ENCODE data around the gene FBXO10.
A peak's percentile ranks its signal among the peaks of the same experiment; 100 is the strongest.
"Not testable (repeated sequence)": the region's sequence is repeated elsewhere in the genome, so short reads cannot be mapped to it uniquely, and the experiment has no call there.

The FBXO10 gene, protein sequence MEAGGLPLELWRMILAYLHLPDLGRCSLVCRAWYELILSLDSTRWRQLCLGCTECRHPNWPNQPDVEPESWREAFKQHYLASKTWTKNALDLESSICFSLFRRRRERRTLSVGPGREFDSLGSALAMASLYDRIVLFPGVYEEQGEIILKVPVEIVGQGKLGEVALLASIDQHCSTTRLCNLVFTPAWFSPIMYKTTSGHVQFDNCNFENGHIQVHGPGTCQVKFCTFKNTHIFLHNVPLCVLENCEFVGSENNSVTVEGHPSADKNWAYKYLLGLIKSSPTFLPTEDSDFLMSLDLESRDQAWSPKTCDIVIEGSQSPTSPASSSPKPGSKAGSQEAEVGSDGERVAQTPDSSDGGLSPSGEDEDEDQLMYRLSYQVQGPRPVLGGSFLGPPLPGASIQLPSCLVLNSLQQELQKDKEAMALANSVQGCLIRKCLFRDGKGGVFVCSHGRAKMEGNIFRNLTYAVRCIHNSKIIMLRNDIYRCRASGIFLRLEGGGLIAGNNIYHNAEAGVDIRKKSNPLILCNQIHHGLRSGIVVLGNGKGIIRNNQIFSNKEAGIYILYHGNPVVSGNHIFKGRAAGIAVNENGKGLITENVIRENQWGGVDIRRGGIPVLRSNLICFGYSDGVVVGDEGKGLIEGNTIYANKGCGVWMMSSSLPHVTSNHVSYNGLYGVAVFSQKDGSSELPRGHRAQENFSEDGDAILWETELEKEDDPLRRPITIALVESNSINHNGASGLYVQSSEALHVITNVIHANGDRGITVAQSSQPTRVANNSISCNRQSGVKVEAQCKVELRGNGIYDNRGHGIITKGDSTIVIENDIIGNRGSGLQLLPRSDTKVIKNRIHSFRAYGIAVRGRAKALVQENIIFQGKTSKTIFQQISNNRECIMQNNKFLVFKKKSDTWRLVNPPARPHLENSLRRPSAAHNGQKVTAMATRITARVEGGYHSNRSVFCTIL

DNA sequence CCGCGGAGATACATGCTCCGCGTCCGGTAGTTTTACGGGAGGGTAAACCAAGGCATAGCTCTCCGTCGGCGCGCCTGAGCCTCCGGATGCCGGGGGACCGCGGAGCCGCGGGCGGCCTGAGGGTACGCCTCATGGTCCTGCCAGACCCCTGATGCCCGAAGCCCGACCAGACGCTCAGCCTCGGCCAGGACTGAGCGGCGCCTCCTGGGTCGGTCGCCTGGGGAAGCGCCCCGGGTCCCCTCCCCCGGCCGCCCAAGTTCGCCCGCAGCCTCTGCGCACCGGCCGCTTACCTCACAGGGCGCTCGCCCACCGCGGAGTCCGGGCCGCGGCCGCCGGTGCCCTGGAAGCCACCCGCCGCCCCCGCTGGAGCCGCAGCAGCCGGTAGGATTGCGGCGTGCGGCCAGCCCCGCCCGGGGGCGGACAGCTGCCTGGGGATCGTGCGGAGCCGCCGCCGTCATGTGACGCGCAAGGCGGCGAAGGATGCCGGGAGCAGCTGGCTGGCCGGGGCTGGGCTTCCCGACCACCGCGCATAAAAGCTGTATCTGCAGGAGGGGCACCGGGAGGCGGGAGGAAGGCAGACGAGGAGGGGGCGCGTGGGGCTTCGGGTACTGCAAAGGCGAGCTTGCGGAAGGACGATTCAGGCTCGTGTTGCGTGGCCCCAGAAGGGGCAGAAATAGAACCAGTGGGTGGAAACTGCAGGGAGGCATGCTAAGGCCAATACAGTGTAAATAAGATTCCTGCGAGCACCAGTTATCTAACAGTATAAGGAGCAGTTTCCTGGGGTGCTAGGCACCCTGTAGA is at the start of gene FBXO10:
FBXO10 (minus strand) TSS at position 460 of the 801 bp plus-strand sequence. CDS start 34,612 bp downstream, outside the sequence.
- peak; percentile 9 to 20 for DNase-seq (ENCODE audit: low read depth in 2 of 2)

DNA sequence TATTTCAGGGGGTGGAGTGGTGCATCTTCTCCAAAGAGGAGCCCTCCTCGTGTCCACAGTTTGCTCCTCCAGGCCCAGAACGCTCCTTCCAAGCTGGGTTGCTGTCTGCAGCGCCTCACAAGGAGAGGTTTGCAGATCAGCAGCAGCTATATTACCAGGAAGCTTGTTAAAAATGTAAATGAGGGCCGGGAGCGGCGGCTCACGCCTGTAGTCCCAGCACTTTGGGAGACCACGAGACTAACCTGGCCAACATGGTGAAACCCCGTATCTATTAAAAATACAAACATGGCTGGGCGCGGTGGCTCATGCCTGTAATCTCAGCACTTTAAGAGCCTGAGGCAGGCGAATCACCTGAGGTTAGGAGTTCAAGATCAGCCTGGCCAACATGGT is 49.6 kb upstream of the FBXO10 start:
- no peak for DNase-seq (ENCODE audit: low read depth in 2 of 2)

DNA sequence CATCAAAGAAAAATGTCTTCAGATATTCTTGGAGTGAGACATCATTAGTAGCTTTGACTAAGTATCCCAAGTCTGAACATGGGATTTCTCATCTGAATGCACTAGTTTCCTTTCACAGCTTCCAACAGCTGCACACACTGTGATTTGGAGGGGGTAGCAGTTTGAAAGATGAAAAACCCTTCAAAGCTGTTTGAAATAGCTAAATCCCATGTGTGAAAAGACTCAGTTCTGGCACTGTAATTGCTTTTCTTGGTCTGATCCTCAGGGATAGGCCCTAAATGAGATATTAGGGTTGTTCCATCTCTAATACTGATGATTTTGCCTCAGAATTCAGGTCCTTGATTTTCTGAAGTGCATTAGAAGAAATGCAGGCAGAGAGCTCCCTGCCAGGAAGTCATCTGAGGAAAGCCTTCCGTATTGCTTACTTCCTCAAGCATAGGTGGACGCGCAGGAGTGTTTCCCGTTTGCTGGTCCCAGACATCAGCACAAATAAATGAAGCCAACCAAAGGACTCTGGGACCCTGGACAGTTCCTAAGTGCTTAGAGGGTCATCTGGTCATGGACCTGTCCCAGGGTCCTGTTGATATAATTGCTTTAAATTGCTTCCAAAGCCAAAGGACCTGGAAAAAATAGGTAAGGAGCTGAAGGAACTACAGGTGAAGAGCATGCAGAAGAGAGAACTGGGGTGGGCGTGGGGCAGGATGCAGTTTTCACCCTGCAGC is 49.0 kb upstream of the FBXO10 start:
- DNase-seq (ENCODE audit: low read depth in 2 of 2) = no peak

DNA sequence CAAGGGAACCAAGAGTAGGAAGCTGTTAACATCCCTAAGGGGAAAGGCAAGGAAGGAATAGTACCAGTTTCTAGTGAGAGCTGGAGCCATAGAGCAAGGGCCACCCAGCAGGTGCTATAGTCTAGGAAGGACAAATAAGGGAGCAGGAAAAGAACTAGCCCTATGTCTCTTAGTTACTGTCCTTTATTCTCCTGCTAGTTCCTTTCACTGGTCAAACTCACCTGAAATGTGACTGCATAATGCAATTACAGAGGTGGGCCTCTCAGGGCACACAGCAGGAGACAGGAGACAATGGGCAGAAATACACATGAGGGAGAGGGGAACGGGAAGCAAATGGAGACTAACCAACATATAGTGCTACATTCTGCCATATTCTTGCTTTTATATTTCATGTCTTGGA is 47.9 kb upstream of the FBXO10 start:
- no peak for DNase-seq (ENCODE audit: low read depth in 2 of 2)

DNA sequence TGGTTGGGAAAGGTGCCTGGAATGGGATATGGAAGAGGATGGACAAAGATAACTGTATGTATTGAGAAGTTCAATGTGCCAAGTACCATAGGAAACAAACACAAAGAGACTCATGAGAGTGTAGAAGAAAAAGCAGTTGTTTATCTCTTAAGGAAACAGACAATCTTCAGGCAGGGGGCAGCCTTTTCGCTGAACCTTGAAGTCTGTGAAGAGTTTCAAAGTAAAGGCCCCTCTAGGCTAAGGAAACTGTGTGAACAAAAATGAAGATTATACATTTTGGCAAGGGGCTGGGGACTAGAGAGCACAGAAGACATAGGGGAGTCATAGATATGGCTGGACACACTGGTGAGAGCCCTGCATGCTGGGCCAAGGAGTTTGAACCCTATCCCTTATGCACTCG is 47.1 kb upstream of the FBXO10 start:
- no peak for DNase-seq (ENCODE audit: low read depth in 2 of 2)

DNA sequence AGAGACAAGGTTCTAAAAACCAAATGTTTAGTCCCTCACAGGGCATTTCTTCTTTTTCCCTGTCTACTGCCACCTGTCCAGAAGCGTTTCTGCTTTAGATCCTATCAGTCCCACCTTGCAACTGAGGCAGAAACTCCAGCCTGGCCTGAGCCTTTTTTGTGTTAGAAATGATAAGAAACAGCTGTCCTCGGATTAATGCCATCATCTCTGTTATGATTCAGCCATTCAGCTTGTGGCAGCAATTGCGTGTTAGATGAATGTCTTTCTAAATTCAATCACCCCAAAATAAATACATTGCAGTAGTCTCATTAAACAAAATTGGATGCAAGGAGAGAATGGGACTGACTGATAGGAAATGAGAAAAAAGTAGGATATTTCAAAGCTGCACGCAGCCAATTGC is 46.3 kb upstream of the FBXO10 start:
- DNase-seq (ENCODE audit: low read depth in 2 of 2) = no peak

DNA sequence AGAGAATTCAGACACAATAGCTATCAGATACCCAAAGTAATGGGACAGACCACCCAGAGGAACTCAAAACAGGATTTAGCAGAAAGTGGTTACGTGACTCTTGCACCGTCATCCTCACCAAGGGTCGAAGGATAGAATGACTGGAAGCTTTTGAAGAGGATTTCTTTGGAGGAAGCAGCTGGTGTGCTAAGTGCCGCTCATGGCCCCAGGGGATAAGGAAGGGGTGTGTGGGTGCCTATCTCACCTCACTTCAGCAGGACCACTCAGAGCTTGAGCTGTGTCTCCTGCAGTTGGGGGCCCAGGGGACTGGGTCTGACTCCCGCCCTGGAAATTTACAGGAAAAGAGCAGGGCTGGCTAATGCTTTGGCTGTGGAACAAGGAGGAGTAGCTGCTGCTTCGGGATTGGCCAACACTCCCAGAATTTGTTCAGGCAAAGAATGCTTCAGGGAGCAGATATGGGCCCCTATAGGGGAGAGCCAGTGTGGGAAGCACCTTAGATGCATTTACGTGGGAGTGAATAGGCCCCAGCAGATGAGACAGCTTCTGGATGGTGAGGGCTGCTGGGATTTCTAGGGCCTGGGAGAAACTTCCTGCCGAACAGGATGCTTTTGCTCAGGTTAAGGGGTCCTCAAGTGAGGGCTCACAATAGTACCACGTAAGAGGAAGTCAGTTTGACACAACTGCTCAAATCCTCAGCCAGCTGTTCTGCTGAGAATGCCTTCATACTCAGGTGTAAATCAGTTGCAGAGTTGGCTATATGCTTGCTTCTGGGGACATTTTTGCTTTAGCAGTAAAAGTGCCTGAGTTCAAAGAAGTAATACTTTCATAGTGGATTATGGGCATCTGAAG is 45.3 kb upstream of the FBXO10 start:
- DNase-seq (ENCODE audit: low read depth in 2 of 2) = no peak

DNA sequence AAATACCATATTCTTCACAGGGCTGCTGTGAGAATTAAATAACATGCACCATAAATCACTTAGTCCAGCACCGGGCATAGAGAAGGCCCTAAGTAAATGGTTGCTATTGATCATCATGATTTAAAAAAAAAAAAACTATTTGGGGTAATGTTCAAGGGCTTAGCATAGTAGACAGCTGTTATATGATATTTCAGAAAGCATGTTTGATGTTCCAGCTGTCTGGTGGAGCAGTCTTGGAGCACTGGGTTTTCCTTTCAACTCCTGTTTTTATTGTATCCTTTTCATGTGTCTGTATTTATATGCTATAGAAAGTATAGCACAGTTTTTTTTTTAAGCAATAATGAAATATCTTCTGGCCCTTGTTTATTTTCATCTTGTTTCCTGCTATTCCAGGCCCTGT is 44.2 kb upstream of the FBXO10 start:
- no peak for DNase-seq (ENCODE audit: low read depth in 2 of 2)

DNA sequence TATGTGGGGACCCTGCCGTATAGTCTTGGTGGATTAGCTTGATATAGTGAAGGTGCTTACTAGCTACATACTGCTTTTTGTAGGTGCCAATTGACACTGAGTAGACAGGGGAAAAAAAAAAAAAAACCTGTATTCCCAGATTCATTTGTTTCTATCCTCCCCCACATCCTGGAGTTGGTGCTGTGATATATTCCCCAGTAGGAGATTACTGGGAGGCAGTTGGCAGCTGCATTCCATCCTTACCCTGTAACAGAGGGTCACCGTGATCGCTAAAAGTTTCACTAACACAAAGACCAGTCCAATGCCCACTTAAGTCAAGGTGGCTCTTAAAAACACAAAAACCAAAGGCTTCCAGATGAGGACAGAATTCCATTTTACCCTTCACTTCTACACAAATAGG is 43.6 kb upstream of the FBXO10 start:
- DNase-seq (ENCODE audit: low read depth in 2 of 2) = no peak

DNA sequence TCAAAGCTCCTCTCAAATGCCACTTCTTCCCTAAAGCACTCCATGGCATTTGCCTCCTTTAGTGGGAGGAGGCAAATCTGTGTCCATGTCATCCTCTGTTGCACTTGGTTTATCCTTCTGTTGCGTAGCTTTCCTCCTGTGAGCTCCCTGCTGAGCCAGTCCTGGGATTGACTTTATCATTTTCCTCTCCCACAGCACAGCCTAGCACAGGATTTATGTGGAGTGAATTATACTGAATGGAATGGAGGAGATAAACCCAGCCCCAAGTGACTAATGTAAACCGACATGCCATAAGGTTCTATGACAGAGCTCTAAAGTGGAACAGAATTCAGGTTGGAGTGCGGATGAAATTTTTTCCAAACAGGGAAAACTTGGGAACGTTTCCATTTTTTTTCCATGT is 42.6 kb upstream of the FBXO10 start:
- DNase-seq (ENCODE audit: low read depth in 2 of 2) = no peak

DNA sequence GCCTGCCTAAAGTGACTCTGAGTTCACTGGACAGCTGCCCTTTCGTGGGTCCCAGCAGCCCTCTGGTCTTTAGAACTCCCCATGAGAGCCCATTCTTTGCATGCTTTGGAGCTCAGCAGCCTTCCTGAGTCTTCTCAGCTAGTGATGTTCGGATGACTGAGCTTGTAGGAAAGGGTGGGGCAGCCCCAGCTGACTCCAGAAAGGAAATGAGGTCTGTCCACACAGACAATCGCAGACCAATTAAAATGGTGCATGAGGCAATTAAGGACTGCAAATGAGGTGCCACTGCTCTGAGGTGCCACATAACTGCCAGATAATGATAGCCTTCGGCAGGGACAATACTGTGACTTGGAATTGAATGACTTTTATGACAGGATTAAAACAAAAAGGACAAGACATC is 41.7 kb upstream of the FBXO10 start:
- DNase-seq (ENCODE audit: low read depth in 2 of 2) = no peak

DNA sequence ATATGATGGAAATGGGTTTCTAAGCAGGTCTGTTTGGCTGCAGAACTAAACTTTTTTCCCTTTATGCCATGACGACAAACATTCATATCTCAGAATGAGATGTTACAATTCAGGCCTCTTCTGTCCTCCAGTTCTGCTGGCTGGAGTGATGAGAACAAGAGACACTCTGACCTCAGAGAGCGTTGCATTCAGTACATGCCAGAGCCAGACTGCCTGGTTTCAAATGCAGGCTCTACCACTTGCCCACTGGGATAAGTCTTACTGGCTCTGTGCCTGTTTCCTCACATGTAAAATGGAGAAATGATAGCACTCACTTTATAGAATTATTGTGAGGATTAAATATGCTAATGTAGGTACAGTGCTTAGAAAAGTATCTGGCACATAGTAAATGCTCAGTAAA is 41.0 kb upstream of the FBXO10 start:
- DNase-seq (ENCODE audit: low read depth in 2 of 2) = no peak

DNA sequence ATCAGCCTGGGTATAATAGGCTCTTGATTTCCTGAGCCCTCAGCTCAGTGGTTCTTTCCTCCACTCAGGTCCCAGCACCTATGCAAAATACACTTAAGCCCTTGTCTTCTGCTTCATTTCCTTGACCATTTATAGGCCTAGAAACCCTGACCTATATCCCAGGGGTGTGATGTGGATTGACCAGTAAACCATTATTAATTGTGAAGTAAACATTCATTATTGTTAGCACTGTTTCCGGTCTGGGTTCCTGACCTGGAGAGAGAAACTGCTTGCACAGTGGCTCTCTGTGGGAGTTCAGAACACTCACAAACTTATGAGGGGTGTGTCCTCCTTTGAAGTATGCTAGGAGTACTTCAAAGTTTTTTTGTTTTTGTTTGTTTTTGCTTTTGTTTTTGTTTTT is 35.8 kb upstream of the FBXO10 start:
- DNase-seq (ENCODE audit: low read depth in 2 of 2) = no peak

DNA sequence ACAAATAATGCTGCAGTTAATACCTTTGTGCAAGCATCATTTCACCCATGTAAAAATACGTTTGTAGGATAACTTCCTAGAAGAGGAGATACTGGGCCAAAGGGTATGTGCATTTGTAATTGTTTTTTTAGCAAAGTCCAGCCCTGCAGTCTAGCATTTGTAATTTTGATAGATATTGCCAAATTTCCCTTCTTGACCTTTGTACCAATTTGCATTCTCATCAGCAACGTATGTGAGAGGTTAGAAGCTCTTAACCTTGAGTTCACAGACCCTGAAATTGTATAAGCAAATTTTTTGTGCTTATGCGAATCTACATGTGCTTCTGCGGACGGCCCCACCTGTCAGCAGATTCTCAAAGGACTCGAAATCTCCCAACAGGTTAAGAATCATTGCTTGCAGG is 34.8 kb upstream of the FBXO10 start:
- no peak for DNase-seq (ENCODE audit: low read depth in 2 of 2)

DNA sequence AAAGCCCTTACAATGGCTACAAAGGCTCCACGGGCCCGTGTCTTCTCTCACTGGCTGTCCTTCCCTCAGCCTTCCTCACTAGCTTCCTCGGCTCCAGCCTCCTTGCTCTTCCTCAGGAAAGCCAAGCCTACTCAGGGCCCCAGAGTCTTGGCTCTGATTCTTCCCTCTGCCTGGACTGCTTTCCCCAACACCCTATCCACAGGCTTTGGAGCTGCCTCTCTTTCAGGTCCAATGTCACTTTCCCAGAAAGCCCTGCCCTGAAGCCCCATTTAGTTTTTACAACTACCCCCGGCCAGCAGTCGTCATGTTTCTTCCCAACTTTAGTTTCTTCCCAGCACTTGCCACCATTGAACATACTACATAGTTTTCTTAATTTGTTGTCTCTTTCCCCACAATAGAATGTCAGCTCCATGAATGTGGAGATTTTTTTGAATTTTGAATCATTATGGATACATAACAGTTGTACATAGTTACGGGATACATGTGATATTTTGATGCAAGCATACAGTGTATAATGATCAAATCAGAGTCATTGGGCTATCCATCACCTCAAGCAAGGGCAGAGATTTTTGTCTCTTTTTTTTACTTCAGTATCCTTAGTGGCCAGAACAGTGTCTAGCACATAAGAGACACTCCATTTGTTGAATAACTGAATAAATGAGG is 33.7 kb upstream of the FBXO10 start:
- DNase-seq (ENCODE audit: low read depth in 2 of 2) = no peak

DNA sequence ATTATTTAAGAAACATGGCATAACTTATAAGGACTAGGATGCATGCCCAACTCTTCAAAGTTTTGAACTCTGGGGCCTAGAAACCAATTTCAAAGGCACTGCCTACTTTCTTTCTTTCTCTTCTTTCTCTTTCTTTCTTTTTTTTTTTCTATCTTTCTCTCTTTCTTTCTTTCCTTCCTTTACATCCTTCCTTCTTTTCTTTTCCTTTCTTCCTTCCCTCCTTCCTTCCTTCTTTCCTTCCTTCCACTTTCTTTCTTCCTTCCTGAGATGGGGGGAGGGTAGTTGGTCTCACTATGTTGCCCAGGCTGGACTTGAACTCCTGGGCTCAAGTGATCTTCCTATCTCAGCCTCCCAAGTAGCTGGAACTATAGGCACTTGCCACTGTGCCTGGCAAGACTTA is 32.1 kb upstream of the FBXO10 start:
- DNase-seq (ENCODE audit: low read depth in 2 of 2) = no peak

DNA sequence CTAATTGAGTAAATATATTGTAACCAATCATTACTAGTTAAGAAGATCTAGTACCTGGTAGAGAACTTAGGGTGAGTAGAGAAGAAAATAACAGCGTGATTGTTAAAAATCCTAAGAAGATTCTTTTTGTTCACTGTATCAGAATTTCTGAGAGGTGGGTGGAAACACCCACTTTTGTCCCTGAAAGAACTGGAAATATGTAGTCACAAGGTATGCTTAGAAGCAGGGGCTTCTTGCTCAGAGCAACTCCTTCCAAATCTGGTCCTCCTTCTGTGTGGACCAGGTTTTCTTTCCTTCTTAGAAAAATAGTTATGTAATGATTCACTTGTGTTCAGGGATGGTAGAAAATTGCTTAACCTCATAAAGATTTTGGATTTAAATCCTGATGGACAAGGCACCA is 28.1 kb upstream of the FBXO10 start:
- no peak for DNase-seq (ENCODE audit: low read depth in 2 of 2)

DNA sequence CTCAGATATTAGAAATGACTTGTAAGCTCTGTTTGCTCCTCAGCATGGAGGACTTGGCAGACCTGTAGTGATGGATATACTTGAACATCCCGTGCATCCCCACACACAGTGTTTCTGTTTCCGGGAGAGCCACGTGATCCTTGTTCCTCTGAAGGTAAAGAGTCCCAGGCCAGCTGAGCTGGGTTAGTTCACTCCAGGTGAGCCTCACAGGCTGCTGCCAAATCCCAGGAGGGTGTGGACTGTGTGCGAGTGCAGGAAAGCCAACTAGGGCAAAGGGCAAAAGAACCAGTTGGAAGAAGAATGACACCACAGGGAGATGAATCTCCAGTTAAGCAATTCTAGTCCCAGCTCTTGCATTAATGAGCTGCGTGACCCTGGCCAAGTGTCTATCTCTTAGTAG is 26.6 kb upstream of the FBXO10 start:
- DNase-seq (ENCODE audit: low read depth in 2 of 2) = no peak

DNA sequence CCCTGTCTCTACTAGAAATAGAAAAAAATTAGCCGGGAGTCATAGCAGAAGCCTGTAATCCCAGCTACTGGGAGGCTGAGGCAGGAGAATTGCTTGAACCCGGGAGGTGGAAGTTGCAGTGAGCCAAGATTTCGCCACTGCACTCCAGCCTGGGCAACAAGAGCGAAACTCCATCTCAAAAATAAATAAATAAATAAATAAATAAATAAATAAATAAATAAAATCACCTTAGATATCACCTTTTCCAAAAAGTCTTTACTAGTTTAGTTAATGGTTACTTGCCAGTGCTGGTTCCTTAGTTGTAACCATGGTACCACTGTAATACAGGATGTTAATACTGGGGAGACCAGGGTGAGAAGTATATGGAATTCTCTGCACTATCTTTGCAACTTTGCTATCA is 25.9 kb upstream of the FBXO10 start:
- DNase-seq (ENCODE audit: low read depth in 2 of 2) = not testable (repeated sequence)

DNA sequence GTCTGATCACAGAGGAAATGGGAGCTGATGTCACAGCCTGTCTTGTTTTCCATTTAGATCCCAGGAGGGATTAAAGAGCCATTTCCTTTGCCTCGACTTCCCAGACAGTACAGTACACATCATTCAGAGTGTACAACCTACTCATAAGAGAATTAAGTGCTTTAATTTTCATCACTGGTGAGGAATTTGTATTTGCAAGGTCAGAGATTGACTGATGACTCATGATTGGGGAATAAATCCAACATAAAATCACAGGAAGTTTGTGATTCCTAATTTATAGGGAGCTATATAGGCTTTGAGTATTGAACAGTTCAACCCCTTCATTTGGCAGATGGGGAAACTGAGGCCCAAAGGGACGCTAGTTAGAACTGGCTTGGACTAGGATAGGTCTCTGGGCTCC is 20.3 kb upstream of the FBXO10 start:
- no peak for DNase-seq (ENCODE audit: low read depth in 2 of 2)
